Left lung (tissue), 10 donors: ENCODE measurements around the gene C11orf97. TPM values are rescaled to one million over a fixed set of nuclear protein-coding genes. Genes with fewer than 3 reads are reported as not detected.

ENCODE experiments used
- ATAC-seq: fragments of 200-7000 bp; cut with Tn5 transposase; one replicate; pipeline ENCODE4 v1.9.1; 2020; ENCODE audit warnings: moderate library complexity
- DNase-seq, 4 donors: peaks; one replicate each; pipeline ENCODE4 v3.0.0-alpha.2; 2013 to 2020
- H3K27ac ChIP-seq, 2 donors: fragments of 200-600 bp; sonication (generic) in 1 of 2; one replicate each; pipeline versions ENCODE4 v1.5.0 to v1.8.0; 2020 to 2021
- H3K27me3 ChIP-seq, 2 donors: fragments of 200-600 bp; sonication (generic) in 1 of 2; one replicate each; pipeline versions ENCODE4 v1.5.0 to v1.8.0; 2020 to 2021
- H3K36me3 ChIP-seq, 2 donors: fragments of 200-600 bp; sonication (generic) in 1 of 2; one replicate each; pipeline versions ENCODE4 v1.5.0 to v1.8.0; 2020 to 2021
- H3K4me1 ChIP-seq, 2 donors: fragments of 200-600 bp; one replicate each; pipeline ENCODE4 v1.8.0; 2021
- H3K4me3 ChIP-seq, 2 donors: fragments of 200-600 bp; sonication (generic) in 1 of 2; one replicate each; pipeline versions ENCODE4 v1.5.0 to v1.8.0; 2020 to 2021; ENCODE audit warnings: mild to moderate bottlenecking in 1 of 2
- H3K9me3 ChIP-seq, 2 donors: fragments of 200-600 bp; sonication (generic) in 1 of 2; one replicate each; pipeline versions ENCODE4 v1.5.0 to v1.8.0; 2020 to 2021
- CTCF ChIP-seq, 2 donors: fragments of 200-600 bp; sonication (generic) in 1 of 2; IDR thresholded peaks; one replicate each; pipeline versions ENCODE4 v1.5.0 to v1.8.0; 2021; ENCODE audit warnings: antibody characterized with exemption in 2 of 2
- intact Hi-C, 2 donors: fragments of 100-400 bp; cut with DNase I; formaldehyde crosslinking; loops; one replicate each; pipeline versions ENCODE4 v1.11.2 to v1.14.2; 2022
- polyA plus RNA-seq, 6 donors: library from polyadenylated mRNA; unstranded; fragments of 120-200 nt; gene quantifications; one replicate each; pipeline ENCODE4 v1.2.1, GENCODE V29; 2013; ENCODE audit not compliant: insufficient read length in 6 of 6
- total RNA-seq, 2 donors: library from RNA; stranded (reverse); fragmentation: NEBNext Ultra II Directional; extraction: Animal tissue kit (Norgen Biotek cat#: 25700); gene quantifications; one replicate each; pipeline ENCODE4 v1.2.1, GENCODE V29; 2021
- donor health status: DM: no; HTN: yes; CAD: no.
- donor health status: DM: no; HTN: no; CAD: no.

Gene C11orf97
- total and polyA plus RNA-seq, 8 donors, result 0.47 to 4.1 (median 2.0) TPM; not detected in 1

GRCh38 chr11:94481342-94481741 is 30.9 kb upstream of the C11orf97 start:
- no peak for TF ChIP-seq CTCF (IDR thresholded peaks at IDR 0.05)
- Histone ChIP-seq H3K9me3 (no peaks in the 10 kb centered on the region), H3K36me3 (peaks cover 0 to 67% of the 10 kb centered on the region in 2 donors), H3K27ac (no peak overlapping the region), H3K27me3 (no peaks in the 10 kb centered on the region), H3K4me1 (peaks cover 0 to 3% of the 10 kb centered on the region in 2 donors), H3K4me3 (no peak overlapping the region)
- ATAC-seq (no peak), DNase-seq (no peak)
- intact Hi-C loops, result no loop called here

- intact Hi-C loops, result no loop called here
- H3K36me3 ChIP-seq, result peaks cover 0 to 73% of the 10 kb centered on the region in 2 donors
- DNase-seq (no peak), ATAC-seq (no peak)
- no peaks in the 10 kb centered on the region for H3K27me3 ChIP-seq
- H3K4me1 ChIP-seq, result no peaks in the 10 kb centered on the region
- no peaks in the 10 kb centered on the region for H3K9me3 ChIP-seq
- H3K4me3 ChIP-seq, result no peak overlapping the region
- H3K27ac ChIP-seq, result no peak overlapping the region
- TF ChIP-seq CTCF (IDR thresholded peaks at IDR 0.05), result no peak
These were observed 26.2 kb upstream of the C11orf97 start for GRCh38 chr11:94486068-94486467.

GRCh38 chr11:94493281-94494125 is 18.8 kb upstream of the C11orf97 start, which contains the start of the genes ANKRD49 and MRE11:
Gene ANKRD49 (plus strand): TSS chr11:94493984. CDS start chr11:94496694, 2,710 bp downstream.
Gene MRE11 (minus strand): TSS chr11:94493844. CDS start chr11:94492801, 1,043 bp downstream.
- ATAC-seq (peak; percentile 100), DNase-seq (peak; percentile 95 to 98 (median 96))
- TF ChIP-seq CTCF (IDR thresholded peaks at IDR 0.05), result no peak
- Histone ChIP-seq H3K36me3 (peaks cover 0 to 29% of the 10 kb centered on the region in 2 donors), H3K9me3 (no peaks in the 10 kb centered on the region), H3K27ac (peak within 1 kb of the TSS; percentile 68 to 82), H3K4me1 (peaks cover 18 to 25% of the 10 kb centered on the region in 2 donors), H3K4me3 (peak within 1 kb of the TSS; percentile 80 to 82), H3K27me3 (no peaks in the 10 kb centered on the region)
- intact Hi-C loops, result no loop called here

GRCh38 chr11:94494126-94494680 is 18.1 kb upstream of the C11orf97 start:
- Histone ChIP-seq H3K27me3 (no peaks in the 10 kb centered on the region), H3K4me3 (peak overlapping the region; percentile 80 to 82), H3K27ac (peak overlapping the region; percentile 68 to 82), H3K36me3 (peaks cover 0 to 29% of the 10 kb centered on the region in 2 donors), H3K4me1 (peaks cover 18 to 25% of the 10 kb centered on the region in 2 donors), H3K9me3 (no peaks in the 10 kb centered on the region)
- intact Hi-C loops, result no loop called here
- TF ChIP-seq CTCF (IDR thresholded peaks at IDR 0.05), result no peak
- peak; percentile 71 for ATAC-seq
- no peak for DNase-seq

- Histone ChIP-seq H3K36me3 (peaks cover 0 to 49% of the 10 kb centered on the region in 2 donors), H3K27me3 (no peaks in the 10 kb centered on the region), H3K27ac (no peak overlapping the region), H3K9me3 (no peaks in the 10 kb centered on the region), H3K4me3 (no peak overlapping the region), H3K4me1 (peaks cover 3 to 6% of the 10 kb centered on the region in 2 donors)
- ATAC-seq, result no peak
- no peak for TF ChIP-seq CTCF (IDR thresholded peaks at IDR 0.05)
- no peak for DNase-seq
- intact Hi-C loops, result no loop called here
These were observed 12.1 kb upstream of the C11orf97 start for GRCh38 chr11:94500181-94500580.
